ENCODE measurements around the gene ADAMTS16. TPM values are rescaled to one million over a fixed set of nuclear protein-coding genes. Genes with fewer than 3 reads are reported as not detected.

ADAMTS16 gene
- total and polyA plus RNA-seq, 2 experiments from 2014 or later, result 2.2 to 5.9 TPM

DNA sequence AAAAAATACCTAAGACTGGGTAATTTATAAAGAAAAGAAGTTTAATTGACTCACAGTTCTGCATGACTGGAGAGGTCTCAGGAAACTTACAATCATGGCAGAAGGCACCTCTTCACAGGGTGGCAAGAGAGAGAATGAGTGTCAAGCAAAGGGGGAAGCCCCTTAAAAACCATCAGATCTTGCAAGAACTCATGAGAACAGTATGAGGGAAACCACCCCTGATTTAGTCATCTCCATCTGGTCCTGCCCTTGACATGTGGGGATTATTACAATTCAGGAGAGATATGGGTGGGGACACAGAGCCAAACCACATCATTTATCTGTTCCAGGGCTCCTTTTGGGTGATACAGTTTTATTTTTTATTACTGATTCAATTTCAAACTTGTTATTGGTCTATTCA, 23.2 kb upstream of the ADAMTS16 start:
- Histone ChIP-seq H3K9me3 (ENCODE audit: low read depth) (no peaks in the 10 kb centered on the region), H4K20me1 (ENCODE audit: insufficient read depth, poor library complexity, severe bottlenecking) (no peaks in the 10 kb centered on the region), H3K36me3 (replicated peaks; ENCODE audit: insufficient read depth, low read depth) (no peaks in the 10 kb centered on the region), H2AFZ (no peak overlapping the region), H3K27ac (no peak overlapping the region), H3K4me1 (ENCODE audit: insufficient read depth) (no peaks in the 10 kb centered on the region), H3K79me2 (no peaks in the 10 kb centered on the region), H3K4me2 (no peak overlapping the region), H3K27me3 (no peaks in the 10 kb centered on the region), H3K4me3 (no peak overlapping the region), H3K9me2 (replicated peaks; ENCODE audit: insufficient read depth) (no peaks in the 10 kb centered on the region)
- DNase-seq (ENCODE audit: low spot score), result no peak
- TF ChIP-seq EZH2phosphoT487 (IDR thresholded peaks at IDR 0.05; ENCODE audit: low read depth, severe bottlenecking, unreplicated experiment), result no peak
- TF ChIP-seq CTCF (IDR thresholded peaks at IDR 0.05; ENCODE audit: poor library complexity), result no peak
- TF ChIP-seq EZH2 (IDR thresholded peaks at IDR 0.05; ENCODE audit: borderline replicate concordance), result no peak

DNA sequence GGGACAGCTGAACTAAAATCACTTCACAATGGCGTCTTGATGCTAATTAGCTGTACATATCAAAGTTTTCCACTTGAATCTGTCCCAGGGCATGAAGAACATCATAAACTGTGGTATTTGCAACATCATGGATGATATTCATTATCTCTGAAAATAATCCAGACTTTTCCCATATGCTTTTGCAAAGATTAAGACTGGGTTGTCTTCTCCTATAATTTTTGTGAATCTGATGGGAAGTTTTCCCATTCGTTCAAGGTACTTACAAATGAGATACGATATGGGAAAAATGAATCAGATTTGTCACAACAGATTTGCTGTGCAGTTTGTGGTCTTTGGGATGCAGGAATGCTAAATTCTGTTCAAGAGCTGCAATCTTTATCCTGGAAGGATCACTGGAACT, 17.4 kb upstream of the ADAMTS16 start:
- Histone ChIP-seq H3K27ac (no peak overlapping the region), H3K4me2 (no peak overlapping the region), H3K4me1 (ENCODE audit: insufficient read depth) (no peaks in the 10 kb centered on the region), H3K9me3 (ENCODE audit: low read depth) (no peaks in the 10 kb centered on the region), H3K27me3 (no peaks in the 10 kb centered on the region), H3K36me3 (replicated peaks; ENCODE audit: insufficient read depth, low read depth) (no peaks in the 10 kb centered on the region), H3K9me2 (replicated peaks; ENCODE audit: insufficient read depth) (no peaks in the 10 kb centered on the region), H2AFZ (no peak overlapping the region), H4K20me1 (ENCODE audit: insufficient read depth, poor library complexity, severe bottlenecking) (no peaks in the 10 kb centered on the region), H3K4me3 (no peak overlapping the region), H3K79me2 (no peaks in the 10 kb centered on the region)
- DNase-seq (ENCODE audit: low spot score), result no peak
- no peak for TF ChIP-seq EZH2phosphoT487 (IDR thresholded peaks at IDR 0.05; ENCODE audit: low read depth, severe bottlenecking, unreplicated experiment)
- no peak for TF ChIP-seq CTCF (IDR thresholded peaks at IDR 0.05; ENCODE audit: poor library complexity)
- TF ChIP-seq EZH2 (IDR thresholded peaks at IDR 0.05; ENCODE audit: borderline replicate concordance), result no peak
- 82% methylated on average over 3 of the region's 3 CpGs for WGBS (ENCODE audit: low lambda C conversion rate, missing lambda C conversion rate)

- no peak overlapping the region for H3K4me2 ChIP-seq
- no peaks in the 10 kb centered on the region for H4K20me1 ChIP-seq (ENCODE audit: insufficient read depth, poor library complexity, severe bottlenecking)
- no peaks in the 10 kb centered on the region for H3K79me2 ChIP-seq
- WGBS (ENCODE audit: low lambda C conversion rate, missing lambda C conversion rate), result 78% methylated on average over 3 of the region's 3 CpGs
- TF ChIP-seq EZH2 (IDR thresholded peaks at IDR 0.05; ENCODE audit: borderline replicate concordance), result no peak
- TF ChIP-seq EZH2phosphoT487 (IDR thresholded peaks at IDR 0.05; ENCODE audit: low read depth, severe bottlenecking, unreplicated experiment), result no peak
- TF ChIP-seq CTCF (IDR thresholded peaks at IDR 0.05; ENCODE audit: poor library complexity), result no peak
- H3K9me3 ChIP-seq (ENCODE audit: low read depth), result no peaks in the 10 kb centered on the region
- DNase-seq (ENCODE audit: low spot score), result no peak
- no peaks in the 10 kb centered on the region for H3K36me3 ChIP-seq (replicated peaks; ENCODE audit: insufficient read depth, low read depth)
- no peak overlapping the region for H3K27ac ChIP-seq
- H3K4me1 ChIP-seq (ENCODE audit: insufficient read depth), result no peaks in the 10 kb centered on the region
- H3K4me3 ChIP-seq, result no peak overlapping the region
- no peaks in the 10 kb centered on the region for H3K9me2 ChIP-seq (replicated peaks; ENCODE audit: insufficient read depth)
- H3K27me3 ChIP-seq, result no peaks in the 10 kb centered on the region
- no peak overlapping the region for H2AFZ ChIP-seq
Measured at GRCh38 chr5:5124231-5124630, 15.9 kb upstream of the ADAMTS16 start.

DNA sequence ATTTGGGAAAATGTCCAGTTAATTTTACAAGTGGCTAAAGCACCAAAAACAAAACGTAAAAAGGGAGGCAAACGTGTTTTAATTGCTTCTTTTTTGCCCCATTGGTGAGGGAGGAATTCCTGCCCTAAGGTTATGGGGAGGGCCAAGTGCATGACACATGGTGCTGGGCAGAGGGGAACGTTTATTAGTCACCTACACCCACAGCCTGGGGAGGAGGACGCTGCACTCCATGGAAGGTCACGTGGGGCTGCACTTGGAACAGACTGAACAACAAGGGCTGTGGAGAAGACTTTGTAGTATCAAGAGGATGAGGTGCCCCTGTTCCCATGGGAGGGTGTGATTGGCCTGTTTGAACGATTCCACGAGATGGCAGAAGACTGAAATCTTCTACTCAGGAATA, 13.7 kb upstream of the ADAMTS16 start:
- Histone ChIP-seq H3K4me3 (no peak overlapping the region), H3K9me3 (ENCODE audit: low read depth) (no peaks in the 10 kb centered on the region), H2AFZ (no peak overlapping the region), H3K36me3 (replicated peaks; ENCODE audit: insufficient read depth, low read depth) (no peaks in the 10 kb centered on the region), H3K79me2 (no peaks in the 10 kb centered on the region), H3K4me2 (no peak overlapping the region), H3K4me1 (ENCODE audit: insufficient read depth) (no peaks in the 10 kb centered on the region), H3K27ac (no peak overlapping the region), H3K27me3 (no peaks in the 10 kb centered on the region), H4K20me1 (ENCODE audit: insufficient read depth, poor library complexity, severe bottlenecking) (no peaks in the 10 kb centered on the region), H3K9me2 (replicated peaks; ENCODE audit: insufficient read depth) (no peaks in the 10 kb centered on the region)
- DNase-seq (ENCODE audit: low spot score), result no peak
- WGBS (ENCODE audit: low lambda C conversion rate, missing lambda C conversion rate), result 62% methylated on average over 7 of the region's 7 CpGs
- no peak for TF ChIP-seq EZH2phosphoT487 (IDR thresholded peaks at IDR 0.05; ENCODE audit: low read depth, severe bottlenecking, unreplicated experiment)
- TF ChIP-seq EZH2 (IDR thresholded peaks at IDR 0.05; ENCODE audit: borderline replicate concordance), result no peak
- no peak for TF ChIP-seq CTCF (IDR thresholded peaks at IDR 0.05; ENCODE audit: poor library complexity)

Data from hepatocyte (in vitro differentiated cells).